DMS53 (cell line): Measurements from ENCODE around the gene TAS2R10.

Experiments used
- DNase-seq: peaks from one replicate; lab custom pipeline; 2025; lab: John Stamatoyannopoulos, UW

TAS2R10 gene

DNA sequence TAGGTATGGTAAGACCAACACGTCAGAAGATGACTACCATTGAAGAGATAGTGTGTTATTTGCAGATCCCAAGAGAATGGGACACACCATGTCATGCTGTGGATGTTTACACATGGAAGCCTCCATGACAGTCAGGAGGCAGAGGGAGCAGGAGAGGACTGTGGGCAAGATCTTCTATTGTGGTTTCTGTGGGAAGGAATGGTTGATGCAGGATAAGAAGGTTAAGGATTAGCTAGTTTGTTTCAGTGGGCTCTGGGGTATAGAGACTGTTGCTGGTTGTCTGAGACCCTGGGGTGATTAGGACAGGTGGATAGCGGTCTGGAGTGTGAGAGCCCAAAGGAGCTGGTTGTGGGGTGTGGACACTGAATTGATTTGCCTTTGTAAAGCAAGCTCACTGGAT, 47.1 kb downstream of the TAS2R10 start:
- DNase-seq: no peak
